Stimulated activated CD8-positive, alpha-beta memory T cell treated with anti-CD3 and anti-CD28 coated beads, Interleukin-15, amount 100 ng/mL, for 24 hours (primary cell): ENCODE measurements around the gene LAS1L.
A peak's percentile ranks its signal among the peaks of the same experiment; 100 is the strongest.
"Not testable (repeated sequence)": the region's sequence is repeated elsewhere in the genome, so short reads cannot be mapped to it uniquely, and the experiment has no call there.

Source experiments
- DNase-seq: peaks from one replicate; pipeline ENCODE4 v3.0.0-alpha.2; 2020; ENCODE audit warnings: low read depth

Gene LAS1L

DNA sequence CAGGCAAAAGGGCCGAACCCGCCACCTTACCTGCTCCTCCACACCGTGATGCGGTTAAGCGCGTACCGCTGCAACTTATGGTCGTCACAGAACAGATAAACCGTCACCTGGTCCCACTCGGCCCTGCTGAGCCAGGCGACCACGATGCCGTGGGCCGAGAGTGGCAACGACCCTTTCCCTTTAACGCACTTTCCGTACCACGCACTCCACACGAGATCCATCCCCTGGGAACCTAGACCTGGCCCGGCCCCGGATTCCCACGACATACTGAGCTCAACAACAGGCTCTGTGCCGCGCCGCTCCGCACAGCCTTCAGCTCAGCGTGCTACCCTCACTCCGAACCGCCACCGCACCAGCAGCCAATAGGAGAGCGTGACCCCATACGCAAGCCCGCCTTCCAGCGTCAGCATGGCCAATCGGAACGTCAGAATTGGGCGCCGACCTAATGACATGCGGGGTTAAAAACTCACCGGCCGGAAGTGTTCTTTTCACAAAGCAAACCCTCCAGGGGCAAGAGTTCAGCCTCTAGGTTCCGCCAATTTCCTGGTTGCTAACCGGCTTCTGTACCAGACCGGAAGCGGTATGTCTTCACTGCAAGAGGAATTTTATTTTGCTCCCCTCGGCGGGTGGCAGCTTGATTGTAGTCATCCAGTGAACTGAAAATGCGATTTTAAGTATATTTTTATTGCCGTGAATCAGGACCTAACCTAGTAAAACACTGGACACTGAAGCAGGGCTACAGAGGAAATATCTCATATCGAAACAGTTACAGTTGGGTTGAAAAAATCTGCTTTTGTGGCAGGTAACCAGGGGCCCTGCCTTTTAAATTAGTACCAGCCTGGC lies at the start of gene LAS1L:
LAS1L (minus strand) TSS at position 338 of the 843 bp plus-strand sequence; CDS start at position 266, 72 bp downstream.
- peak; percentile 47 for DNase-seq

- no peak for DNase-seq
Measured at GRCh38 chrX:65582450-65583082, 48.0 kb upstream of the LAS1L start.

DNA sequence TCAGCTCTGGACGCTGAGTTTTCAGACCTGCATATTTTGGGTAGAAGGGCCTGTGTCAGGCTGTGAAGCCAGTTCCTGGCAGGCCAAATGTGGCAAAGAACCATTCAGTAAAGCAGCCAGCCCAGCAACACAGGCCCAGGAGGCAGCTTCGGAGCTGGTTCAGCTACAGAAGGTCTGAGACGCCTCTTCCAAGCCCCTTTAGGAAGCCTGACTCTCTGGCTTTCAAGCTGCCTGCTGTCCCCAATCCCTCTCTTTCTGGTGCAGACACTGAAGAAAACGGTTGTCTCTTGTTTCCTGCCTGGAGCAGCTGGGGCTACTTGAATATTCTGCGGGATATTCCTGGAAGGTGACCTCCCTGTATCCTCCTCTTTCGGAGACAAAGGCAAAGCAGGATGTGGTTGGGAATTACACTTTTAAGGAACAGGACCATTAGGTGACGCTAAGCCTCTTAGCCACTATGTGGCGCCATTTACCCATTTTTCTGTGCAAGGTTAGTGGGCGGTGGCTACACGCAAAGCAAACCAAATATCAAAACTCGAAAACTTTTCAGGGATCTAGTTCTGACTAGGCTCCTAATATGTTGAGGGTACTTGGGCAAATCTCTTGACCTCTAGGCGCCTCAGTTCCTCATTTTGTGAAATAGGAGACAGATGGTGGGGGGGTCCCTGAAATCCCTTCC lies 47.2 kb upstream of the LAS1L start:
- DNase-seq: no peak

DNA sequence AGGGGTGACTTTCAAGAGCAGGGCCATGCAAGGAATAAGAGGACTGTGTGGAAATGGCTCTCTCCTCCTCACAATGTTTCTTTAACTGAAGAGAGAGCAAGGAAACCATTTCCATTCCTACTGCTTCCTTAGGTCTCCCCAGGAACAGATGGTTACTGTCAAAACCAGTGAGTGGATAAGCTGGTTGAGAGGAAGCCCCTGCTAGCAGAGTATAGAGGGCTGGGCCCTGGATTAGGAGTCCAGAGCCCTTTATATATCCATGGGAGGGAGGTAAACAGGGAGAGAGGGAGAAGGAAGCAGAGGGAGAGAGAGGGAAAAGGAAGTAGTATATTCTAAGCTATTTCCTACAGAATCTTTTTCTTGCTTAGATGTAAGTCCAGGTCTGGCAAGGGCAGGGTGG lies 43.8 kb upstream of the LAS1L start:
- DNase-seq: no peak

GRCh38 chrX:65576160-65576559 lies 41.6 kb upstream of the LAS1L start:
- no peak for DNase-seq

DNA sequence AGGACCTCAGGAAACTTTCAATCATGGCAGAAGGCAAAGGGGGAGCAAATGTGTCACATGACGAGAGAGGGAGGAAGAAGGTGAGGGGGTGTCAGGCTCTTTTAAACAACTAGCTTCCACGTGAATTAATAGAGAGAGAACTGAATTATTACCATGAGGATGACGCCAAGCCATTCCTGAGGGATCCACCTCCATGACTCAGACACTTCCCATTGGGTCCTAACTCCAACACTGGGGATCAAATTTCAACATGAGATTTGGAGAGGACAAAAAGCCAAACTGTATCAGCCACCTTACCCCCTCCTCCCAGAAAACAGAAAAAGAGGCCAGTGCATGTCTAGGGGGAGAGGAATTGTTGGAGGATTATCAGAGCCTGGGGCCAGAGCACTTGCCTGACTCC lies 40.4 kb upstream of the LAS1L start:
- DNase-seq: no peak

DNA sequence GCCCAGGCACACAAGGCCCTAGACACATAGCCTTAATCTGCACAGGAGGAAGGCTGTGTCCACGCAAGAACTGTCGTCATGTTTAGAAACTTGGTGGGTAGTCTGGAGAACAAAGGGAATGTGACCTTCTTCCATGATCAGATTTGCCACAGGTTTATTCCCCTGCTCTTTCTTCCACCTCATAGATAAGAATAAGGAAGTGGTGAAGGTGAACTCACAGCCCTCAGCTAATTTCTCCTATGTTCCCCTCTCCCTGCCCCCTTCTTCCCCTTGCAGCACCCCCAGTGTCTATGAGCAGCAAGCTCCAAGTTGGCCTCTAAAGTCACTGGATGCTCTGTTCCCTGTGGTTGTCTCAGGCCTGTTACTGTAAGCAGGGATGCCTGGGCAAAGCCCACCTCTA lies 39.8 kb upstream of the LAS1L start:
- DNase-seq: no peak

GRCh38 chrX:65572971-65573370 lies 38.4 kb upstream of the LAS1L start:
- no peak for DNase-seq

DNA sequence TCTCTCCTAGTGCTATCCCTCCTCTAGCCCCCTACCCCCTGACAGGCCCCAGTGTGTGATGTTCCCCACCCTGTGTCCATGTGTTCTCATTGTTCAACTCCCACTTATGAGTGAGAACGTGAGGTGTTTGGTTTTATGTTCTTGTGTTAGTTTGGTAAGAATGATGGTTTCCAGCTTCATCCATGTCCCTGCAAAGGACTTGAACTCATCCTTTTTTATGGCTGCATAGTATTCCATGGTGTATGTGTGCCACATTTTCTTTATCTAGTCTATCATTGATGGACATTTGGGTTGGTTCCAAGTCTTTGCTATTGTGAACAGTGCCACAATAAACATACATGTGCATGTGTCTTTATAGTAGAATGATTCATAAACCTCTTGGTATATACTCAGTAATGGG lies 28.3 kb upstream of the LAS1L start:
- not testable (repeated sequence) for DNase-seq

DNA sequence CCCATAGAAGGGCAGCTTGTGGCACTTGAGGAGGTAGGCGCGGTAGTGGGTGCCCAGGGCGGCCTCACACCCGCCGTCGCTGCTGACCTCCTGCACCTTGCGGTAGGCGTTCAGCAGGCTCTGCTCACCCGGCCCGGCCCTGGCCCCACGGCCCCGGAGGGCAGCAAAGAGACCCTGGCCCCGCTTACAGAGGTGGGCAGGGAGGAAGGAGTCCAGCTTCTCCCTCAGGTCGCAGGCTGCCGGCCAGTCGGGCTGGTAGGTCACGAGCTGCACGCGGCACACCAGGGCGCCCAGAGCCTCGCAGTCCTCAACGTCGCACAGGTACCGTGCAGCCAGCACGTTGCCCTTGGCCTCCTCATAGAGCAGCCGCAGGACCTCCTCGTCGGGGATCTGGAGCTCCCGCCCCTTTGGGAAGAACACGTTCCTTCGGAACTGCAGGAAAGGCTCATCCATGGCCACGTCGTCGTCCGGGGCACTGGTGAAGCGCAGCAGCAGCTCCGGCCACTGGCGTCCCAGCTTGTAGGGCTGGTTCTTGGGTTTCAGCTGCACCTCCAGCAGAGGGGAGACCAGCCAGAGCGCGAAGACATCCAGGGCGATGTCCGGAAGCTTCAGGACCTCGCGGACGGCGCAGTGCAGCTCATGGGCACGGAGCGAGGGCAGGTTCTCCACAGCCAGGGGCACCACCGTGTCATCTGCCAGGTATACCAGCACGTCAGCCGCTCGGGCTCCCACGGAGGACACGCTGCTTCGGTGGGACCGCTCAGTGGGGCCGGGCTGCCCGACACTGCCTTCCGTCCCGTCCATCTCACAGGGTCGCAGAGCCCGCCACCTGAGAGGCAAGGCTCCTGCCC lies 17.1 kb upstream of the LAS1L start:
- no peak for DNase-seq

DNA sequence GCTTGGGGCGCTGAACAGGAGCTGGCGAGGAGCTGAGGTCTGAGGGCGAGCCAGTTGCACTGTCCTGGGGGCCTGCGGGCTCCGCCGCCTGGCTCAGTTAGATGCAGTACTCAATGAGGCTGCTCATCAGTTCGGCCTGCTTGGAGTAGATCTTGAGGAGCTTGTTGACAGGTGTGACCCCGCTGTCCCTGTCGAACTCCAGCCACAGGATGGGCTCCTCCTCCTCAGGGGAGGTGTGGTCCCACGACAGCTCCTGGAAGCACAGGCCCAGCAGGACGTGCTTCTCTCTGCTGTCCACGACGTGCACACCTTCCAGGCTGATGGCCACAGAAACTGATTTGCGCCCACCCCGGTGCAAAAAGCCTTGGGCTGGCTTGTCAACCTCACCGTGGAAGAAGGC lies 16.5 kb upstream of the LAS1L start:
- DNase-seq: no peak

GRCh38 chrX:65545456-65545855 lies 10.9 kb upstream of the LAS1L start:
- no peak for DNase-seq

DNA sequence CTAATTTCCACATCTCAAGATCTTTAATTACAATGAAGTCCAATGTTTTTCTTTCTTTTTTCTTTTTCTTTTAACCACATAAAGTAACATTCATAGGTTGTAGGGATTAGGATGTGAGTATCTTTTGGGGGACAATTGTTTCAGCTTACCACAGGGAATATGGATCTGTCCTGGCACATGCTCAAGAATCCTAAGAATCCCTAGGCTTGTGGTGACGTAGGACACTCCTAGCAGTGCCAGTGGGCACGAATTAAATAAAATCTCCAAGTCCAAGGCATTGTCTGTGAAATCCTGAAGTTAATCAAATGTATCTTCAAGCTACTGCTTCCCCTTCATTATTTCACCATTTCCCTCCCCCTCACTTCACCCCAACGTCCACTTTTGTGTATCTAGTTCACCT lies 2.6 kb upstream of the LAS1L start:
- DNase-seq: no peak

DNA sequence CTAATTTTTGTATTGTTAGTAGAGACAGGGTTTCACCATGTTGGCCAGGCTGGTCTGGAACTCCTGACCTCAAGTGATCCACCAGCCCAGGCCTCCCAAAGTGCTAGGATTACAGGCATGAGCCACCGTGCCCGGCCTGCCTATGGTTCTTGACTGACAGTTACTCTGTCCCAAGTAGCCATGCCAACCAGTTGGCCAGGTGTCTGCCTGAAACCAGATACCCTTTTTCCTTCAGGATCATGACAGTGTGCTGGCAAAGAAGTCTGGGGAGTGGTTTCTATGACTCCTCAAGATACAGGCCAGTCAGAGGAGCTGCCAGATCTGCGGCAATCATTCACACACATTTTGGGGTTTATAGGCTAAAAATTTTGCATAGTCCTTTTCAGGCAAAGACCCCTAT lies 1.7 kb upstream of the LAS1L start:
- DNase-seq: no peak

- no peak for DNase-seq
Measured at GRCh38 chrX:65532016-65532415, 2.6 kb downstream of the LAS1L start.

GRCh38 chrX:65528705-65529340 lies 5.8 kb downstream of the LAS1L start:
- peak; percentile 25 for DNase-seq

DNA sequence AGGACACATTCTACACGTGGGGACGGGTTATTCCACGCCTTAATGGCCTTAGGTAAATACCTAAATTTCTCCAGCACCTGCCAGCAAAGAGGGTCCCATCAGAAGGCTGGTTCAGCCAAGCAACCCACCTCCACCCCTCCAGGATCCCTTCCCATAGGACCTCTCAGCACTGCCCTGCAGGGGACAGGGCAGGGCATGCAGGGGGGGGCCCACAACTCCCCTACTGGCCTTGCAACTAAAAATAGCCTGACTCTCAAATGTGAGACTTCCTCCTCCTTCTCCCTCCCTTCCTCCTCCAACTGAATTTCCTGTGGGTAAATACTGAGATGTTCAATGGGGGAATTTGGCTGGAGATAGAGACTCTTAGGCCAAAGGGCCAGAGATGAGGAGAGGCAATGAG lies 6.3 kb downstream of the LAS1L start:
- DNase-seq: no peak

GRCh38 chrX:65524139-65524538 lies 10.4 kb downstream of the LAS1L start:
- no peak for DNase-seq

DNA sequence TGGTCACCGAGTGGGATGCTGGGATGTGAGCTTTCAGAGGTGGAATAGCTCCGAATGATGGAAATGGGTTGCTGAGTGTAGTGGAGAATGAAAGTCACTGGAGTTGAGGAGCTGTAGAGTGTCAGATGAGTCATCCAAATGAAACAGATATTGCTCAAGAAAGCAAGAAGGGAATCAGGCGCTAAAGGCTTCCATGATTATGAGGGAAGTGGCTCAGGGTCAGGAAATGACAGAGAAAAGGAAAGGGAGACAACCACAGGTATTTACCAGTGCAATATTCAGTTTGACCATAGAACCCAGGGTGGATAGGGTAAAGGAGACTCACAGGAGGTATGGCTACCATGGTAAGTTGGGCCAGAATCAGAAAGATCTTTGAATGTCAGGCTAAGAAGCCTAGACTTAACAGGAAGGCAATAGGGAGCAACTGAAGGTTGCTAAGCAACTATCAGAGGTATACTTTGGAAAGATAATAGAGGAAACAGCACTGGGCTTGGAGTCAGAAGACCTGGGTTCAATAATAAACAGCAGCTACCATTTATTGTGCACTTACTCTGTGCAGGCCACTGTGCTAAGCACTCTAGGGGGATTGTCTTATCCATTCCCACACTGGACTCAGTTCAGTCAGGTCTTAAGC lies 11.7 kb downstream of the LAS1L start:
- DNase-seq: no peak

DNA sequence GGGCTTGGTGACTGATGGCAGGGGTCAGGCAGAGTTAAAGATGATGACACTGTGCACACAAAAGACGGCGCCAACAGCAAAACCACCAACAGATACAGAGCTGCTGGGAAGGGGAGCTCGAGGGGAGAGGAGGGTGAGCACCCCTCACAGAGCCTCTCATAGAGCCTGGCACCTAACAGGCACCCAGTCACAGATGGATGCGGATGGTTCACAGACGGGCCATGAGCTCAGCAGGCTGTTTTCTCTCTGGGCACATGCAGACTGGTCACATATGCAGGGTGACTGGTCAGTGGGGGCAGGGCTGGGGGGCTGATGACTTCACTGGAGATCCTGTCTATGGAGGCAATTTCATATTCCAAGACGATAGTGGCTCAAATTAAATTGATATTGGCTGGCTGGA lies 15.1 kb downstream of the LAS1L start:
- DNase-seq: not testable (repeated sequence)

GRCh38 chrX:65518980-65519379 lies 15.6 kb downstream of the LAS1L start:
- not testable (repeated sequence) for DNase-seq
